ENCODE data around the gene CST6. TPM values are rescaled to one million over a fixed set of nuclear protein-coding genes. Genes with fewer than 3 reads are reported as not detected.

Gene CST6
- total and polyA plus RNA-seq, 2 of the 13 experiments (the other 11 are each of a cell fraction or from before 2014, with no cell fraction given): not detected

DNA sequence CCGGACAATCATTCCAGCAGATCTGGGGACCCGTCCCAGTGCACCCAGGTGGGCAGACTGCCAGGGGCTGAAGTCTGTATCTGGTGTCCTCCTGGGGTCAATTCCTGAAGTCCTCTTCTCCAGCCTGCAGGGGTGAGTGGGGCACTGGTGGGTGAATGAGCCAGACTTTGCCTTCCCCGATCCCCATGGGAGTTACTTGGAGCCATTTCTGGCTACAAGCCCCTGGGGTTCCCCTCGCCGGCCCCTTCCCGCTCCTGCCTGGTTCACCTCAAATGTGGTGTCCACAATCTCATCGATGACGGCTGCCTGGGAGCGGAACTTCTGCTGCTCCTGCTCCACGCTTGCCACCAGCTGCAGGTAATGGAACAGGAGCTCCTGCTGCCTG, 5.0 kb downstream of the CST6 start:
- BruUV-seq (replicated peaks): no TSS peak
- DNase-seq (ENCODE audit: low spot score) (no peak), ATAC-seq (no peak), FAIRE-seq (no peak)
- H3K9me3 ChIP-seq (ENCODE audit: low read length): no peaks in the 10 kb centered on the region
- CTCF ChIA-PET (ENCODE audit: low intra/inter-chr PET ratio, low total read pairs): no interaction called here
- no peak overlapping the region for H3K9ac ChIP-seq (ENCODE audit: insufficient read depth, low read depth, low read length)
- 40% methylated on average over 2 of the region's 10 CpGs for WGBS (ENCODE audit: low lambda C conversion rate)
- intact Hi-C loops (cut with micrococcal nuclease; ENCODE audit: unreplicated experiment): no loop called here
- no peak overlapping the region for H3K4me2 ChIP-seq (ENCODE audit: low read depth, low read length)
- H3K27me3 ChIP-seq (ENCODE audit: control insufficient read depth in 1 of 2, insufficient read depth in 2 of 2, low read length in 2 of 2): peaks cover 9 to 40% of the 10 kb centered on the region in 2 experiments; a peak in 4 of 5 replicates
- no peak overlapping the region for H3K4me3 ChIP-seq (replicated peaks in 1 of 3; ENCODE audit: insufficient read depth in 1 of 3, low read depth in 2 of 3, low read length in 3 of 3)
- peaks cover 7% of the 10 kb centered on the region; the same call in 1 of the 2 replicates for H3K4me1 ChIP-seq (ENCODE audit: insufficient read depth, low read length)
- no peak for TF ChIP-seq RFX1 (IDR thresholded peaks at IDR 0.05)
- TF ChIP-seq ZNF350 (CRISPR knock-in tag; IDR thresholded peaks at IDR 0.05; ENCODE audit: borderline replicate concordance, low read depth): no peak
- no peak for TF ChIP-seq CBX1 (IDR thresholded peaks at IDR 0.05; ENCODE audit: low read depth)
- TF ChIP-seq NFIC (IDR thresholded peaks at IDR 0.05; ENCODE audit: low read length): no peak
- TF ChIP-seq ZBTB8A (CRISPR knock-in tag; IDR thresholded peaks at IDR 0.05; ENCODE audit: borderline replicate concordance, low read depth): no peak
- no peak for TF ChIP-seq ZBTB21 (CRISPR knock-in tag; IDR thresholded peaks at IDR 0.05)
- no peak for TF ChIP-seq KLF9 (CRISPR knock-in tag; IDR thresholded peaks at IDR 0.05; ENCODE audit: low read depth)
- no peaks in the 10 kb centered on the region for H4K20me1 ChIP-seq (ENCODE audit: insufficient read depth, low read length)
- H3K27ac ChIP-seq (ENCODE audit: extremely low read length, insufficient read depth, low read length): no peak overlapping the region
- POLR2A ChIA-PET: no interaction called here
- no peak overlapping the region for H2AFZ ChIP-seq (ENCODE audit: low read length)
- in situ Hi-C loops (cut with HindIII; ENCODE audit: extremely low pct_ligation_motif_present, low pct_unique_long_range_greater_than_20kb): no loop called here
- no peaks in the 10 kb centered on the region for H3K79me2 ChIP-seq (ENCODE audit: insufficient read depth, low read length)
- no peaks in the 10 kb centered on the region for H3K36me3 ChIP-seq (replicated peaks in 1 of 2; ENCODE audit: control insufficient read depth in 1 of 2, insufficient read depth in 2 of 2, low read length in 2 of 2)

DNA sequence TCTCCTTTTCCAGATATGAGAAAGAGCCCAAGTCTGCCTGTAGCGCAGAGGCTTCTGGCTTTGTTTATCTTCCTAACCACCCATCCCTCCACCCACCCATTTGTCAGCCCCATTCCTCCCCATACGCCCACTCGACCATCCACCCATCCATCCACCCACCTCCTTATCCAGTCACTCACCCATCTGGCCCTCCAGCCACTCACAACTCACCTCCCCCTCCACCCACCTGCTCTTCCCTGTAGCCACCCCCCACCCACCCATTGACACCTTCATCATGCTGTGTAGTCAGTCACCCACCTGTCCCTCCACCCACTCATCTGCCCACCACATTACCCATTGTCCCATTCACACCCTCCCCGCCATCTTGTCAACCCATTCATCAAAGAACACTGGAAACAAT, 5.5 kb downstream of the CST6 start:
- Histone ChIP-seq H2AFZ (ENCODE audit: low read length) (no peak overlapping the region), H3K4me1 (ENCODE audit: insufficient read depth, low read length) (peaks cover 13% of the 10 kb centered on the region; the same call in 1 of the 2 replicates), H3K4me3 (replicated peaks in 1 of 3; ENCODE audit: insufficient read depth in 1 of 3, low read depth in 2 of 3, low read length in 3 of 3) (no peak overlapping the region), H4K20me1 (ENCODE audit: insufficient read depth, low read length) (no peaks in the 10 kb centered on the region), H3K27me3 (ENCODE audit: control insufficient read depth in 1 of 2, insufficient read depth in 2 of 2, low read length in 2 of 2) (peaks cover 9 to 37% of the 10 kb centered on the region in 2 experiments; a peak in 4 of 5 replicates), H3K9me3 (ENCODE audit: low read length) (no peaks in the 10 kb centered on the region), H3K4me2 (ENCODE audit: low read depth, low read length) (no peak overlapping the region), H3K79me2 (ENCODE audit: insufficient read depth, low read length) (no peaks in the 10 kb centered on the region), H3K27ac (ENCODE audit: extremely low read length, insufficient read depth, low read length) (no peak overlapping the region), H3K9ac (ENCODE audit: insufficient read depth, low read depth, low read length) (no peak overlapping the region), H3K36me3 (replicated peaks in 1 of 2; ENCODE audit: control insufficient read depth in 1 of 2, insufficient read depth in 2 of 2, low read length in 2 of 2) (no peaks in the 10 kb centered on the region)
- no TSS peak for BruUV-seq (replicated peaks)
- no peak for FAIRE-seq
- ChIA-PET POLR2A (no interaction called here), CTCF (ENCODE audit: low intra/inter-chr PET ratio, low total read pairs) (no interaction called here)
- in situ Hi-C loops (cut with HindIII; ENCODE audit: extremely low pct_ligation_motif_present, low pct_unique_long_range_greater_than_20kb) (no loop called here), intact Hi-C loops (cut with micrococcal nuclease; ENCODE audit: unreplicated experiment) (no loop called here)
- WGBS (ENCODE audit: low lambda C conversion rate): 55% methylated on average over 4 of the region's 4 CpGs
- DNase-seq (ENCODE audit: low spot score): no peak
- ATAC-seq: no peak
- TF ChIP-seq PRDM4 (CRISPR knock-in tag; IDR thresholded peaks at IDR 0.05; ENCODE audit: borderline replicate concordance) (no peak), ZBTB33 (CRISPR knock-in tag; IDR thresholded peaks at IDR 0.05) (no peak), TARDBP (CRISPR knock-in tag; IDR thresholded peaks at IDR 0.05) (no peak), SNAPC5 (CRISPR knock-in tag; IDR thresholded peaks at IDR 0.05; ENCODE audit: borderline replicate concordance) (no peak)
- TF ChIP-seq, protein P1, sequence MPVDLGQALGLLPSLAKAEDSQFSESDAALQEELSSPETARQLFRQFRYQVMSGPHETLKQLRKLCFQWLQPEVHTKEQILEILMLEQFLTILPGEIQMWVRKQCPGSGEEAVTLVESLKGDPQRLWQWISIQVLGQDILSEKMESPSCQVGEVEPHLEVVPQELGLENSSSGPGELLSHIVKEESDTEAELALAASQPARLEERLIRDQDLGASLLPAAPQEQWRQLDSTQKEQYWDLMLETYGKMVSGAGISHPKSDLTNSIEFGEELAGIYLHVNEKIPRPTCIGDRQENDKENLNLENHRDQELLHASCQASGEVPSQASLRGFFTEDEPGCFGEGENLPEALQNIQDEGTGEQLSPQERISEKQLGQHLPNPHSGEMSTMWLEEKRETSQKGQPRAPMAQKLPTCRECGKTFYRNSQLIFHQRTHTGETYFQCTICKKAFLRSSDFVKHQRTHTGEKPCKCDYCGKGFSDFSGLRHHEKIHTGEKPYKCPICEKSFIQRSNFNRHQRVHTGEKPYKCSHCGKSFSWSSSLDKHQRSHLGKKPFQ (CRISPR knock-in tag; IDR thresholded peaks at IDR 0.05; ENCODE audit: insufficient replicate concordance): no peak
- TF ChIP-seq, protein P2, sequence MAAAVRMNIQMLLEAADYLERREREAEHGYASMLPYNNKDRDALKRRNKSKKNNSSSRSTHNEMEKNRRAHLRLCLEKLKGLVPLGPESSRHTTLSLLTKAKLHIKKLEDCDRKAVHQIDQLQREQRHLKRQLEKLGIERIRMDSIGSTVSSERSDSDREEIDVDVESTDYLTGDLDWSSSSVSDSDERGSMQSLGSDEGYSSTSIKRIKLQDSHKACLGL (CRISPR knock-in tag; IDR thresholded peaks at IDR 0.05): no peak

Data from HepG2 (cell line).